Dedifferentiated amniotic fluid mesenchymal stem cell (primary cell): ENCODE data around the gene SBNO2.

Experiments used
- DNase-seq: peaks from one replicate; pipeline ENCODE4 v3.0.0-alpha.2; 2016; ENCODE audit errors: extremely low spot score

Gene SBNO2

DNA sequence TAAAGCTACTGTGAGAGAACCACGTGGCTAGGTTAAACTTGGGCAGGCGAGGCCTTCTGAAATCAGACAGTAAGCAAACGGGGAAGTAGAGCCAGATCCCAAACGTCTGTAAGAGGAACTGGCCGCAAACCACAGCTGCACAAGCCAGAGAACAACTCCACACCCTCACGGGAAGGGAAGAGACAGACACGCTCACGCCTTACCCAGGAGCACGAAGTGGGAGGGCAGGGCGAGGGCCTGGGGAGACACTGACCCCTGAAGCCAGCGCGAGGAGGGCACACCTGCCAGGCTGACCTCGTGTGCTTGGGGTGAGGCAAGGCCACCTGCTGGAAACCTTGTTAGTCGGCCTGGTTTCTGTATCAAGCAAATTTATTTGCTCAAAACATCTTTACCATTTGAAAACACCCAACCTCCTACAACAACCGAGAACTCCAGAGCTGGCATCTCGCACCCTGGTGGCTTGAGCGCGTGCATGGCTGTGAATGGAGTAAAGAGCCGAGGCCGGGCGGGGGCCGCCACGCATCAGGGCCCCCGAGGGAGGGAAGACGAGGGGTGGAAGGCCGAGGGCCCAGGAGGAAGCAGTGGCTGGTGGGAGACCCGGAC is 86.2 kb downstream of the SBNO2 start:
- no peak for DNase-seq

GRCh38 chr19:1086613-1087012 is 87.5 kb downstream of the SBNO2 start:
- DNase-seq: no peak

GRCh38 chr19:1085676-1086442 is 88.2 kb downstream of the SBNO2 start:
- DNase-seq: no peak

DNA sequence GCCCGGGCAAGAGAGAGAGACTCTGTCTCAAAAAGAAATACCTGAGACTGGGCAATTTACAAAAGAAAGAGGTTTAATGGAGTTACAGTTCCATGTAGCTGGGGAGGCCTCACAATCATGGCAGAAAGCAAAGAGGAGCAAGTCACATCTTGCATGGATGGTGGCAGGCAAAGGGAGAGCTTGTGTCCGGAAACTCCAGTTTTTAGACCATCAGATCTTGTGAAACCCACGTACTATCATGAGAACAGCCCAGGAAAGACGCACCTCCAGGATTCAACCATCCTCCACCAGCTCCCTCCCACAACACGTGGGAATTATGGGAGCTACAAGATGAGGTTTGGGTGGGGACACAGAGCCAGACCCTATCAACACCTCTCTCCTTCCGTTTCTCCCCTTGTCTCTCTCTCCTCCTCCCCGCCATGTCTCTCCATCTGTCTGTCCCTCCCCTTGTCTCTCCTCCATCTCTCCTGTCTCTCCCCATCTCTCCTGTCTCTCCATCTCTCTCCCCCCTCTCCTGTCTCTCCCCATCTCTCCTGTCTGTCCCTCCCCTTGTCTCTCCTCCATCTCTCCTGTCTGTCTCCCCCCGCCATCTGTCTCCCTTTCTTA is 88.9 kb downstream of the SBNO2 start:
- no peak for DNase-seq

- no peak for DNase-seq
These were observed 89.8 kb downstream of the SBNO2 start for GRCh38 chr19:1084024-1084868.

GRCh38 chr19:1082928-1083816 is 90.9 kb downstream of the SBNO2 start:
- DNase-seq: no peak

GRCh38 chr19:1082165-1082927 is 91.7 kb downstream of the SBNO2 start:
- DNase-seq: no peak

DNA sequence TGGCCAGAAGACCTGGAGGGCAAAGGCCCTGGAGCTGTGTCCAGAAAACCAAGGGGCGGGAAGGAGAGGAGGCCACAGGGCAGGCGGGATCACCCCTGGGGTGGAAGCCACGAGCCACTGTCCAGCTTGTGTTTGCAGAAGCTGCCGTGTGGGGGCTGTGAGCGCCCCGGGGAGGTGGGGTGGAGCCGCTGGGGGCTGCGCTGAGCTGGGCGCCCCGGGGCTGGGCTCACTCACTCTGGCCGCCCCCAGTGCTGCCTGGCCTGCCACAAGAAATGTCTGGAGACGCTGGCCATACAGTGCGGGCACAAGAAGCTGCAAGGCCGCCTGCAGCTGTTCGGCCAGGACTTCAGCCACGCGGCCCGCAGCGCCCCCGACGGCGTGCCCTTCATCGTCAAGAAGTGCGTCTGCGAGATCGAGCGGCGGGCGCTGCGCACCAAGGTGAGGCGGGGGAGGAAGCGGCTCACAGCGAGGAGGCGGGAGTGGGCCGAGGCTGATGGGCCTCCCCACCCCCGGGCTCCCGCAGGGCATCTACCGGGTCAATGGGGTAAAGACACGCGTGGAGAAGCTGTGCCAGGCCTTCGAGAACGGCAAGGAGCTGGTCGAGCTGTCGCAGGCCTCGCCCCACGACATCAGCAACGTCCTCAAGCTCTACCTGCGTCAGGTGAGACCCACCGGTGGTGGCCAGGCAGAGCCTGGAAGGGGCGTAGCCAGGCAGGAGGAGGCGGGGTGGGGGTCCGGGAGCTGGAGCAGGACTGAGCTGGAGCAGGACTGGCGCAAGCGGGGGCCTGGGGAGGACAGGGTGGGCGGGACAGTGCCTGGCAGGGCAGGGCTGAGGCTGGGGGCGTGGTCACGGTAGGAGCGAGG is 92.5 kb downstream of the SBNO2 start:
- DNase-seq: no peak

- no peak for DNase-seq
These were observed 93.5 kb downstream of the SBNO2 start for GRCh38 chr19:1080360-1081161.

GRCh38 chr19:1079566-1080111 is 94.4 kb downstream of the SBNO2 start:
- DNase-seq: no peak

- no peak for DNase-seq
These were observed 97.1 kb downstream of the SBNO2 start for GRCh38 chr19:1076951-1077350.

DNA sequence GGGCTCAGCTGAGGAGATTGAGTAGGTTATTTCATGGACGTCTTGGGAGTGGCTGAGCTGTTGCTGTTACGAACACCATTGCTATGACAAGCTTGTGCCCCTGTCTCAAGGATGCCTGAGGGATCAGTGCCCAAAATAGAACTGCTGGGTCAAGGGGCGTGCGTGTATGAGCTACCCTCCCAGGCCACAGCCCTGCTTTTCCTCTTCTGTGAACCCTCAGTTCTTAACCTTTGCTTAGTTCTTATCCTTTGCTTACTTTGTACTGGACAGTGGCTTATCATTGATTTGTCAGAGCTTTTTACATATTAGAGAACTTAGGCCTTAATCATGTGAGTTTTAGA is 98.1 kb downstream of the SBNO2 start:
- no peak for DNase-seq

DNA sequence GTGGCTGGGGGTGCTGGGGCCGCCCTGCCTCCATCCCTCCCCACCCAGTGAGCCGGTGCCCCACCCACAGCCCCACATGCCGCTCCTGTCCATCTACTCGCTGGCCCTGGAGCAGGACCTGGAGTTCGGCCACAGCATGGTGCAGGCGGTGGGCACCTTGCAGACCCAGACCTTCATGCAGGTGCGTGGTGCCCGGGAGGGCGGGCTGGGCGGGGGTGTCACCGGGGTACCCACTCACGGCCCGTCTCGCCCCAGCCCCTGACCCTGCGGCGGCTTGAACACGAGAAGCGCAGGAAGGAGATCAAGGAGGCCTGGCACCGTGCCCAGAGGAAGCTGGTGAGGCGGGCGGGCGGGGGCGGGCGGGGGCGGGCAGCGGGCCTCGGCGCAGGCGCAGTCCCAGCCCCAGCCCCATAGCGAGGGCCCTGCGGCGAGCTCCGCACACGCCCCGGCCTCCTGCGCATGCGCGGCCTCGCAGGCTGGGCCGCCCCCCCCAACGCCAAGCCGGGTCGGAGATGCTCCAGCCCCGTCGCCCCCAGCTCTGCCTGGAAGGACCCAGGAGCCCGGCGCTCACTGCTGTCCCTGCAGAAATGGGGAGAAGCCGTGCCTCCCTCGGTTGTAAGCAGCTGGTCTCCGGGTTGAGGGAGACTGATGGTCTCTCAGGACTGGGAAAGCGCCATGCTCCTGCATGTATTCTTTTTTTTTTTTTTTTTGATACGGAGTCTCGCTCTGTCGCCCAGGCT is 99.4 kb downstream of the SBNO2 start:
- no peak for DNase-seq

DNA sequence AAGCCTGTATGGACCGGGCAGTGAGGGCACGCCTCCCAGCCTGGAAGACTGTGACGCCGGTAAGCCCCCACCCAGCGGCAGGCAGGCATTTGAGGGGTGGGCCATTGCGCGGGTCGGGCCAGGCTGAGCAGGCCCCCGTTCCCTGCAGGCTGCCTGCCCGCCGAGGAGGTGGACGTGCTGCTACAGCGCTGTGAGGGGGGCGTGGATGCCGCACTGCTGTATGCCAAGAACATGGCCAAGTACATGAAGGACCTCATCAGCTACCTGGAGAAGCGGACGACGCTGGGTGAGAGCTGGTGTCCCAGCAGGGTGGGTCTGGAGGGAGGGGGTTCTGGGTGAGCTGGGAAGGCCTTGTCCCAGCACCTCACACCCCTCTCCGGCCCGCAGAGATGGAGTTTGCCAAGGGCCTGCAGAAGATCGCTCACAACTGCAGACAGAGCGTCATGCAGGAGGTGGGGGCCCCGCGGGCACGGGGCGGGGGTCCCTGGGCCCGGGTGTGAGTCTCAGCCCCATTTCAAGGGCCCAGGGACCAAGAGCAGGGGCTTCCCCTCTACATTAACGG is 100.0 kb downstream of the SBNO2 start:
- DNase-seq: no peak

DNA sequence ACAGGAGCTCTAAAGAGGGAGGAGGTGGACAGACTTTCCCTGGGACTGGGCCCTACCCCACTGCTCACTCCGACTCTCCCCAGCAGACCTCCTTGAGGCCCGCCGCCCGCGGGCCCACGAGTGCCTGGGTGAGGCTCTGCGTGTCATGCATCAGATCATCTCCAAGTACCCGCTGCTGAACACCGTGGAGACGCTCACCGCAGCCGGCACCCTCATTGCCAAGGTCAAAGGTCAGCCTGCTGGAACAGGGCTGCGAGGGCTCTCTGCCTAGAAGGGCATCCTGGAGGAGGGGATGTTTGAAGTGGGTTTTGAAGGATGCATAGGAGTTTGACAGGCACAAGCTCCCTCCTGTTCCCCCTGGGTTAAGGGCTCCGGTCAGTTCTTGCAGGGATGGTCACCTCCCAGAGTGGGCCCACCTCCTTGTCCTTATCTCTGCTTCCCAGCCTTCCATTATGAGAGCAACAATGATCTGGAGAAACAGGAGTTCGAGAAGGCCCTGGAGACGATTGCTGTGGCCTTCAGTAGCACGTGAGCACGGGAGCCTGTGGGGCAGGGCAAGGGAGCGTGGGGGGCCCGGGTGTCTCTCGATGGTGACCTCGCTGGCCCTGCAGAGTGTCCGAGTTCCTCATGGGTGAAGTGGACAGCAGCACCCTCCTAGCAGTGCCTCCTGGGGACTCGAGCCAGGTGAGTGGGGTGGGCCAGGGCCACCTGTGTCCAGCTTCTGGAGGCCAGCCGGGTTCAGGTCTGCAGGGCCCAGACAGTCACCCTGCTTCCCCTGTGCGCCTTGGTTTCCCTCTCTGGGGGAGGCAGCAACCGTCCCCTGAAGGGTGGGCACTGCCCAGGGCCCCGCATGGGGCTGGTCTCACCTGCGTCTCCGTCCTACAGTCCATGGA is 100.8 kb downstream of the SBNO2 start:
- no peak for DNase-seq

GRCh38 chr19:1072371-1073015 is 101.6 kb downstream of the SBNO2 start:
- no peak for DNase-seq
